PC-9 (cell line): Measurements from ENCODE around the gene GGT1. TPM values are rescaled to one million over a fixed set of nuclear protein-coding genes. Genes with fewer than 3 reads are reported as not detected.

Experiments
- BruUV-seq: library from RNA; stranded (reverse); fragments of 400-500 nt; replicated peaks from 2 replicates; lab custom pipeline; 2021; lab: Mats Ljungman, UMichigan
- CTCF ChIA-PET: fragments of 300-600 bp; sonication (Branson Sonifier 250); formaldehyde crosslinking; loops from one replicate; lab custom pipeline; 2022; ENCODE audit warnings: antibody characterized with exemption; lab: Charles Lee
- POLR2A ChIA-PET: fragments of 300-600 bp; sonication (Branson Sonifier 250); formaldehyde crosslinking; loops from one replicate; lab custom pipeline; 2022; ENCODE audit warnings: antibody characterized with exemption; ENCODE audit not compliant: unreplicated experiment; lab: Charles Lee
- DNase-seq, 2 experiments: peaks; one replicate each; pipeline versions ENCODE4 v3.0.0 to v3.0.0-alpha.2; 2015 to 2022; ENCODE audit warnings: mixed read lengths in 1 of 2
- H2AFZ ChIP-seq: fragments of 200-600 bp; sonication (generic); 2 replicates; pipeline ENCODE4 v1.8.1; 2017; ENCODE audit warnings: antibody characterized with exemption
- H3F3A ChIP-seq: fragments of 200-600 bp; sonication (generic); 2 replicates; pipeline ENCODE4 v1.8.1; 2017; ENCODE audit warnings: antibody characterized with exemption, mild to moderate bottlenecking, low read depth; ENCODE audit not compliant: insufficient read depth
- H3K27ac ChIP-seq: fragments of 200-600 bp; sonication (generic); 2 replicates; pipeline ENCODE4 v1.6.1; 2016; ENCODE audit warnings: mixed run types
- H3K27me3 ChIP-seq: fragments of 200-600 bp; sonication (generic); 2 replicates; pipeline ENCODE4 v1.6.1; 2016; ENCODE audit warnings: low read depth, mixed run types; ENCODE audit not compliant: insufficient read depth
- H3K36me3 ChIP-seq: fragments of 200-600 bp; sonication (generic); 2 replicates; pipeline ENCODE4 v1.6.1; 2016; ENCODE audit warnings: low read depth, mixed run types
- H3K4me1 ChIP-seq: fragments of 200-600 bp; sonication (generic); replicated peaks from 2 replicates; pipeline ENCODE4 v1.6.1; 2016; ENCODE audit warnings: mixed run types; ENCODE audit not compliant: insufficient read depth
- H3K4me2 ChIP-seq: fragments of 200-600 bp; sonication (generic); 2 replicates; pipeline ENCODE4 v1.6.1; 2017; ENCODE audit warnings: mixed run types
- H3K4me3 ChIP-seq: fragments of 200-600 bp; sonication (generic); 2 replicates; pipeline ENCODE4 v1.6.1; 2016; ENCODE audit warnings: mixed run types
- H3K79me2 ChIP-seq: fragments of 200-600 bp; sonication (generic); 2 replicates; pipeline ENCODE4 v1.6.1; 2017; ENCODE audit warnings: low read depth, mixed run types
- H3K9me2 ChIP-seq: fragments of 200-600 bp; sonication (generic); 2 replicates; pipeline ENCODE4 v1.8.1; 2017; ENCODE audit warnings: mild to moderate bottlenecking; ENCODE audit not compliant: insufficient read depth
- H3K9me3 ChIP-seq: fragments of 200-600 bp; sonication (generic); 2 replicates; pipeline ENCODE4 v1.8.1; 2016; ENCODE audit warnings: low read depth; ENCODE audit not compliant: insufficient read depth
- H4K20me1 ChIP-seq: fragments of 200-600 bp; sonication (generic); 2 replicates; pipeline ENCODE4 v1.8.1; 2017; ENCODE audit not compliant: insufficient read depth
- CTCF ChIP-seq: fragments of 200-600 bp; sonication (generic); conservative IDR thresholded peaks from 2 replicates; pipeline ENCODE4 v1.6.1; 2017; ENCODE audit warnings: mixed run types, antibody characterized with exemption, mild to moderate bottlenecking, moderate library complexity
- EZH2 ChIP-seq: fragments of 200-600 bp; sonication (generic); IDR thresholded peaks from 2 replicates; pipeline ENCODE4 v1.8.0; 2017; ENCODE audit warnings: antibody characterized with exemption, low read depth
- intact Hi-C: fragments of 100-400 bp; cut with micrococcal nuclease; formaldehyde crosslinking; loops from one replicate; pipeline ENCODE4 v1.10.0; 2022; ENCODE audit not compliant: unreplicated experiment
- total RNA-seq: library from RNA; stranded (reverse); gene quantifications from 2 replicates; pipeline ENCODE4 v1.2.3, GENCODE V29; 2021

The GGT1 gene
- total RNA-seq, 1 experiment from 2014 or later = 7.4 TPM

GRCh38 chr22:24567668-24568067 lies 35.3 kb upstream of the GGT1 start:
- H3K27me3 ChIP-seq = no peaks in the 10 kb centered on the region
- H3F3A ChIP-seq = peaks cover 5% of the 10 kb centered on the region; the same call in 1 of the 2 replicates
- H3K4me1 ChIP-seq = no peaks in the 10 kb centered on the region
- peaks cover 11% of the 10 kb centered on the region; the same call in 1 of the 2 replicates for H3K36me3 ChIP-seq
- TF ChIP-seq EZH2 (no peak), CTCF (no peak)
- H3K4me2 ChIP-seq = no peak overlapping the region
- intact Hi-C loops = no loop called here
- BruUV-seq = no TSS peak
- no peaks in the 10 kb centered on the region for H3K9me2 ChIP-seq
- POLR2A ChIA-PET = no interaction called here
- peaks cover 64% of the 10 kb centered on the region for H4K20me1 ChIP-seq
- H3K27ac ChIP-seq = no peak overlapping the region
- H2AFZ ChIP-seq = no peak overlapping the region
- no peak overlapping the region for H3K4me3 ChIP-seq
- DNase-seq = no peak
- CTCF ChIA-PET = no interaction called here
- peaks cover 49% of the 10 kb centered on the region for H3K79me2 ChIP-seq
- no peaks in the 10 kb centered on the region for H3K9me3 ChIP-seq

GRCh38 chr22:24571266-24571665 lies 31.7 kb upstream of the GGT1 start:
- Histone ChIP-seq H3K4me3 (no peak overlapping the region), H3F3A (peaks cover 8% of the 10 kb centered on the region; the same call in 1 of the 2 replicates), H4K20me1 (peaks cover 31% of the 10 kb centered on the region), H3K4me2 (no peak overlapping the region), H3K9me3 (no peaks in the 10 kb centered on the region), H3K4me1 (no peaks in the 10 kb centered on the region), H3K9me2 (no peaks in the 10 kb centered on the region), H3K27me3 (no peaks in the 10 kb centered on the region), H3K36me3 (peaks cover 11% of the 10 kb centered on the region; the same call in 1 of the 2 replicates), H3K27ac (no peak overlapping the region), H3K79me2 (peaks cover 15% of the 10 kb centered on the region), H2AFZ (no peak overlapping the region)
- CTCF ChIA-PET = no interaction called here
- POLR2A ChIA-PET = no interaction called here
- DNase-seq = no peak
- intact Hi-C loops = no loop called here
- BruUV-seq = no TSS peak
- TF ChIP-seq CTCF = no peak
- TF ChIP-seq EZH2 = no peak

GRCh38 chr22:24576778-24577177 lies 26.2 kb upstream of the GGT1 start:
- Histone ChIP-seq H3K36me3 (peaks cover 2% of the 10 kb centered on the region; the same call in 1 of the 2 replicates), H3K27me3 (no peaks in the 10 kb centered on the region), H4K20me1 (peaks cover 6% of the 10 kb centered on the region), H3F3A (peaks cover 26% of the 10 kb centered on the region), H3K4me1 (no peaks in the 10 kb centered on the region), H3K4me3 (no peak overlapping the region), H3K9me3 (no peaks in the 10 kb centered on the region), H3K4me2 (no peak overlapping the region), H2AFZ (no peak overlapping the region), H3K27ac (no peak overlapping the region), H3K79me2 (no peaks in the 10 kb centered on the region), H3K9me2 (no peaks in the 10 kb centered on the region)
- ChIA-PET CTCF (no interaction called here), POLR2A (interaction anchor here (0.6 kb wide), 1 partner anchor 13 kb away, joined by 5 read pairs; no protein-coding TSS in a partner anchor)
- intact Hi-C loops = no loop called here
- BruUV-seq = no TSS peak
- DNase-seq = no peak
- TF ChIP-seq CTCF (no peak), EZH2 (no peak)
